ENCODE data around the gene KITLG.

KITLG gene

GRCh38 chr12:88571543-88571942 is 8.7 kb downstream of the KITLG start:
- no peak for TF ChIP-seq CTCF (IDR thresholded peaks at IDR 0.05; ENCODE audit: low read length, missing control alignments)
- no peak overlapping the region for H3K4me3 ChIP-seq (replicated peaks; ENCODE audit: low read depth, low read length)
- no peak for DNase-seq (ENCODE audit: low read depth)

GRCh38 chr12:88570103-88570502 is 10.2 kb downstream of the KITLG start:
- no peak overlapping the region for H3K4me3 ChIP-seq (replicated peaks; ENCODE audit: low read depth, low read length)
- no peak for TF ChIP-seq CTCF (IDR thresholded peaks at IDR 0.05; ENCODE audit: low read length, missing control alignments)
- peak; percentile 72 for DNase-seq (ENCODE audit: low read depth)

GRCh38 chr12:88566430-88566829 is 13.8 kb downstream of the KITLG start:
- peak; percentile 55 for DNase-seq (ENCODE audit: low read depth)
- H3K4me3 ChIP-seq (replicated peaks; ENCODE audit: low read depth, low read length), result no peak overlapping the region
- TF ChIP-seq CTCF (IDR thresholded peaks at IDR 0.05; ENCODE audit: low read length, missing control alignments), result no peak

GRCh38 chr12:88562846-88563582 is 17.3 kb downstream of the KITLG start:
- TF ChIP-seq CTCF (IDR thresholded peaks at IDR 0.05; ENCODE audit: low read length, missing control alignments), result no peak
- DNase-seq (ENCODE audit: low read depth), result peak; percentile 52
- no peak overlapping the region for H3K4me3 ChIP-seq (replicated peaks; ENCODE audit: low read depth, low read length)

- no peak overlapping the region for H3K4me3 ChIP-seq (replicated peaks; ENCODE audit: low read depth, low read length)
- no peak for DNase-seq (ENCODE audit: low read depth)
- no peak for TF ChIP-seq CTCF (IDR thresholded peaks at IDR 0.05; ENCODE audit: low read length, missing control alignments)
These were observed 18.1 kb downstream of the KITLG start for GRCh38 chr12:88562151-88562550.

GRCh38 chr12:88559772-88560171 is 20.5 kb downstream of the KITLG start:
- no peak for DNase-seq (ENCODE audit: low read depth)
- no peak for TF ChIP-seq CTCF (IDR thresholded peaks at IDR 0.05; ENCODE audit: low read length, missing control alignments)
- H3K4me3 ChIP-seq (replicated peaks; ENCODE audit: low read depth, low read length), result no peak overlapping the region

- no peak for TF ChIP-seq CTCF (IDR thresholded peaks at IDR 0.05; ENCODE audit: low read length, missing control alignments)
- DNase-seq (ENCODE audit: low read depth), result no peak
- H3K4me3 ChIP-seq (replicated peaks; ENCODE audit: low read depth, low read length), result no peak overlapping the region
These were observed 21.1 kb downstream of the KITLG start for GRCh38 chr12:88559199-88559598.

Measured in fibroblast of pulmonary artery (primary cell).